Astrocyte of the cerebellum (primary cell): ENCODE measurements around the gene SLC6A7.

Source experiments
- DNase-seq: peaks from one replicate; pipeline ENCODE4 v3.0.0-alpha.2; 2011; ENCODE audit warnings: low read depth
- H3K4me3 ChIP-seq: 2 replicates; pipeline ENCODE4 v1.5.1; 2011; ENCODE audit warnings: mild to moderate bottlenecking, low read depth, low read length, moderate library complexity
- in situ Hi-C: cut with HindIII; loops from 2 replicates; pipeline ENCODE4 v1.10.0; 2017; ENCODE audit warnings: low sequenced_read_pairs
- TF ChIP-seq, protein P1 (sequence below): IDR thresholded peaks from 2 replicates; pipeline ENCODE4 v1.5.1; 2012; ENCODE audit warnings: low read length, low read depth, moderate library complexity, mild to moderate bottlenecking; ENCODE audit errors: missing control alignments

Gene SLC6A7

DNA sequence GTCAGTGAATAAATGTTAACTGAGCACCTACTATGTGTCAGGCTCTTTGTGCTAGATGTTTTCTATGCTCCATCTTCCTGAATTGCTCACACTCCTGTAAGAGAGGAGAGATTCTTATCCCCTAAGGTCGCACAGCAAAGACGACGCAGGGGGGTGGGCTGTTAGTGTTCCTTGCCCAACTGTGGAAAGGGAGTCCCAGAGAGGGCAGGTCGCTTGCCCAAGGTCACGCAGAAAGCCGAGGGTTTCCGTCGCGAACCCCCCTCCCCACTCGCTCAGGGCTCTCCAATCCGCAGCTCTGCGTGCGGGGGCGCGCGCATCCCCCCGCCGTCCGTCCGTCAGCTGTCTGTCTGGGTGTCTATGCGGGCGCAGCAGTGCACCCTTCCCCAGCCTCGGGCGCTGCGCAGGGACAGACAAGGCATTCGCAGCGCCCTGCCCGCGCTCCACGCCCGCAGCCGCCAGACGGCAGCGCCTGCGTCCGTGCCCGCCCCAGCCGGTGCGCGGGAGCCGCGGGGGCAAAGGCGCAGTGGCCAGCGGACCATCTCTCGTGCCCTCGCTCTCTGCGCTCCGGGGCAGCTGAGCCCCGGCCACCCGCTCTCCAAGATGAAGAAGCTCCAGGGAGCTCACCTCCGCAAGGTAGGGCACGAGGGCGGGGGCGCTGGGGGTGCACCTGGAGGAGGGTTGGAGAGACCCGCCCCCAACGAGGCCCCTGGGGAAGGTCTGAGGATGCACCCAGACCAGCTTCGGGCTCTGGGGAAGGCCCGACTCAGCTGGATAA is at the start of gene SLC6A7:
Gene SLC6A7 (plus strand): TSS at position 335 of the 775 bp plus-strand sequence. CDS start 266 bp downstream, at position 601.
- in situ Hi-C loops = loop anchor here (5.0 kb wide), 1 partner anchor 82 kb away; no protein-coding TSS in a partner anchor
- no peak within 1 kb of the TSS for H3K4me3 ChIP-seq
- TF ChIP-seq, protein P1, sequence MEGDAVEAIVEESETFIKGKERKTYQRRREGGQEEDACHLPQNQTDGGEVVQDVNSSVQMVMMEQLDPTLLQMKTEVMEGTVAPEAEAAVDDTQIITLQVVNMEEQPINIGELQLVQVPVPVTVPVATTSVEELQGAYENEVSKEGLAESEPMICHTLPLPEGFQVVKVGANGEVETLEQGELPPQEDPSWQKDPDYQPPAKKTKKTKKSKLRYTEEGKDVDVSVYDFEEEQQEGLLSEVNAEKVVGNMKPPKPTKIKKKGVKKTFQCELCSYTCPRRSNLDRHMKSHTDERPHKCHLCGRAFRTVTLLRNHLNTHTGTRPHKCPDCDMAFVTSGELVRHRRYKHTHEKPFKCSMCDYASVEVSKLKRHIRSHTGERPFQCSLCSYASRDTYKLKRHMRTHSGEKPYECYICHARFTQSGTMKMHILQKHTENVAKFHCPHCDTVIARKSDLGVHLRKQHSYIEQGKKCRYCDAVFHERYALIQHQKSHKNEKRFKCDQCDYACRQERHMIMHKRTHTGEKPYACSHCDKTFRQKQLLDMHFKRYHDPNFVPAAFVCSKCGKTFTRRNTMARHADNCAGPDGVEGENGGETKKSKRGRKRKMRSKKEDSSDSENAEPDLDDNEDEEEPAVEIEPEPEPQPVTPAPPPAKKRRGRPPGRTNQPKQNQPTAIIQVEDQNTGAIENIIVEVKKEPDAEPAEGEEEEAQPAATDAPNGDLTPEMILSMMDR = no peak
- DNase-seq = no peak

DNA sequence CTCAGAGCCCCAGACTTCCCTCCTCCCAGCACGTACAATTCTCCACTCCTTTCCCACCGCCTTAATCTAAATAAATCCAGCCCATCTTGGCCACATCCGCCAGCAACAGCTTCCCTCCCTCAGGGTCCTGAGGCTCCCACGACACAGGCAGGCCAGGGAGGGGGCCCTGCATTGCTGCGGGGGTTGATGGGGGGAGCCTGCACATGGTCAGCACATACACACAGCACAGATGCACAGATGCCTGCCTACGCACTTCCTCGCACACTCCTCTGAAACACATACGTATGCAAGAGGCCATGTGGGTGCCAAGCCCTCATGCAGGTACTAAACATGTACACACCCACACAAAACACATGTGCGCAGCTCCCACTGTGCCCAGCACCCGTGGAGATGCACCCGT is 49.0 kb upstream of the SLC6A7 start:
- peak; percentile 18 for DNase-seq
- in situ Hi-C loops = no loop called here
- H3K4me3 ChIP-seq = no peak overlapping the region
- TF ChIP-seq, protein P1 = no peak

DNA sequence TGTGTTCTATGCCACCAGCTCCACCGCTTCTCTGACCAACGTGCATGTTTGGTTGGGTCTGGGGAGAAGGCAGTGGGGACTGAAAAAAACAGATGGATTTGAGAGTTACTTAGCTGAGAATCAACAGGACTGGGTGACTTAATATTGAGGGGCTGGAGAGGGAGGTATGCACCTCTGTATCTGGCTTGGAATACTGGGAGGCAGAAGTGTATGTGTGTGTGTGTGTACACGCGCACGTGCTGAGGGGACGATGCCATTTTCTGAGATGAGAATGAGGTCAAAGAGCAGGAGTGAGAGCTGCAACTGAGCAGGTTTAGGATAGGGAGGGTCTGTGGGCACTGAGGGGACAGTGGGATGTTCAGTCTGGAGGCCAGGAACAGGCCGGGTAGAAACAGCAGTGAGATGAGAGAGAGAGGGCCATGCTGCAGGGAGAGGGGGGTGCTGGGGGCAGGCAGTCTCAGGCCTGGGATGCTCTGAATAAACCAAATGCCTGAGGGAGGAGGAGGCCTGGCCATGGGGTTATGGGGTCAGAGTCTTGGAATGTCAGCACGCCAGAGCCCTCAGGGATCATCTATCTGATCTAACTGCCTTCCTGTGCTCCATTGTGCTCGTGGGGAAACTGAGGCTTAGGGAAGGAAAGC is 48.2 kb upstream of the SLC6A7 start:
- in situ Hi-C loops = no loop called here
- TF ChIP-seq, protein P1 = no peak
- H3K4me3 ChIP-seq = no peak overlapping the region
- DNase-seq = no peak

DNA sequence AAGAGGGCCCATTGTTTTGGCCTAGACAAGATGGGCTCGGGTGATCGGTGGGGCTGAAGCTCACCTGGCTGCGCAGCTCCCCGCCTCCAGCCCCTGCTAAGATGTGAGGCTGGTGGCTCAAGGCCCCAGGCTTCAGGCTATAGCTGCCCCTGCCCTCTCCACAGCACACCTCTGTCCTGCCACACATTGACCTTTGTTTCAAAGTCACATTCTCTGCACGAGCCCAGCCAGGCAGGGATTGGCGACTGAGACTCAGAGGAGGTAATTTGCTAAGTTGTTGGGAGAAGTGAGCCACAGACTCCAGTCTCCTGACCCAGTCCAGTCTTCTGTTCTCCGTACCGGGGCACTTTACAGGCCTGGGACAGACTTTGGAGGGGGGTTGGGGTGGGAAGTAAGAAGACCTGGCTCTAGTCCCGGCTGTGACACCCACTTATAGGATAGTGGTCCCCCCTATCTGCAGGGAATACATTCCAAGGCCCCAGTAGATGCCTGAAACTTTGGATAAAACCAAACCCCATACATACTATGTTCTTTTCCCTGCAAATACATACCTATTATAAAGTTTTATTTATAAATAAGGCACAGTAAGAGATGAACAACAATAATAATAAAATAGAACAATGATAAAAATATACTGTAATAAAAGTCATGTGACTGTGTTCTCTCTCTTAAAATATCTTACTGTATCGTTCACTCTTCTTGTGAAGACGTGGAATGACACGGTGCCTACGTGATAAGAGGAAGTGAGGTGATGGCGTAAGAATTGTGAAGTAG is 47.5 kb upstream of the SLC6A7 start:
- H3K4me3 ChIP-seq = no peak overlapping the region
- DNase-seq = no peak
- TF ChIP-seq, protein P1 = no peak
- in situ Hi-C loops = no loop called here

DNA sequence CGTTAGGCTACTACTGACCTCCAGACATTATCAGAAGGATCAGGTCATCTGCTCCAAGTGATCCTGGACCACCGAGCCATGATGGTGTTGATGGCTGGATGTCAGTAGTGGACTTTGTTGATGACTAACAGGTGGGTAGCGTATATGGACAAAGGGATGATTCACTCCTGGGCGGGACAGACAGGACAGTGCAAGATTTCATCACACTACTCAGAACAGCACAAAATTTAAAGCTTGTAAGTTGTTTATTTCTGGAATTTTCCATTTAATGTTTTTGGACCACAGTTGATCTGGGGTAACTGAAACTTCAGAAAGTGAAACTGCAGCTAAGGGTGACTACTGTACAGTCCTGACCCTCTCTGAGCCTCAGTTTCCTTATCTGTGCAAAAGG is 46.9 kb upstream of the SLC6A7 start:
- peak; percentile 49 for DNase-seq
- TF ChIP-seq, protein P1 = no peak
- no peak overlapping the region for H3K4me3 ChIP-seq
- in situ Hi-C loops = no loop called here
